Islet precursor cell (in vitro differentiated cells): ENCODE data around the gene PCBP4.

Experiments
- DNase-seq: peaks from one replicate; pipeline ENCODE4 v3.0.0-alpha.2; 2018

Gene PCBP4

DNA sequence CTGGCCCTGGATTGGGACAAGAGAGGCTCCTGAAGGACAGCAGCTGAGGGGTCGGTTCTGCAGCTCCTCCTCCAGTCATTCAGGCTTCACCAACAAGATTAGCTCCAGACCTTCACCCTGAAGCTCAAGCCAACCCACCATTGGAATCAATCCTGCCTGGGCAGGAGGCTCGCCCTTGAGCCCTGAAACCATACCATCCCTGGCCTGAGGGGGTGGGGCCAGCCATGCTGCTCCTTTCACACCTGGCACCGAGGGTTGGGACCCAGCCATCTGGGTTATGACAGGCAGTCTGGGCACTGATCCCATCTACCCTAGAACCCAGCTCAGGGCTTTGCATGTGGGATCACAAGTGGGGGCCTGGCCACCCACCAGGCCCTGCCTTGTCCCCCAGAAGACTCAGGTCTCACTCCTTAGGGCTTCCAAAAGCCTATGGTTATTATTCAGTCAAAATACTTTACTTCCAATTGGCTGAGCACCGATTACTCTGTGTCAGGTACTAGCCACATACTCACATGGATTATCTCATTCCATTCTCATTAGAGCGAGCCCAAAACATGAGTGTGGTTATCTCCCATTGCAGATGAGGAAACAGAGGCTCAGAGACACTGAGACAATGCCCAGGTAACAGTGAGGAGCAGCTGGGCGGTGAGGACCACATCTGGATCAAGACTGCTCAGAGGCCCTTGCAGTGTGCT lies 3.5 kb upstream of the PCBP4 start:
- no peak for DNase-seq

DNA sequence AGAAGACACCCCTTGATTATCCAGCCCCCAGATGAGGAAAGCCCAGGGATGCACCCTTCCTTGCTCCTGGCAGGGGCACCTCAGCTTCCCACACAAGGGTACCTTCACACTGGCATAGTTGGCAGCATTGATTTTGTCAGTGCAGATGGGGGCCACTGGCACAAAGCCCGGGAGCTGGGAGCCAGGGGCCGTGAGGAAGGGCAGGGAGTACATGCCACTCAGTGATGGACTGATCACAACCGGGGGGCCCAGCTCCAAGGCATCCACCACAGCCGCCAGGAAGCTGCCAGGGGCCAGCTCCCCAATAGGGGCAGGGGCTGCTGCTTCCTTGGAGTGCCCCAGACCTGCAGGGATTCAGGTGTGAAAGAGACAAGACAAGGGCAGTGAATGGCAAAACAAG lies 2.6 kb upstream of the PCBP4 start:
- DNase-seq = no peak

DNA sequence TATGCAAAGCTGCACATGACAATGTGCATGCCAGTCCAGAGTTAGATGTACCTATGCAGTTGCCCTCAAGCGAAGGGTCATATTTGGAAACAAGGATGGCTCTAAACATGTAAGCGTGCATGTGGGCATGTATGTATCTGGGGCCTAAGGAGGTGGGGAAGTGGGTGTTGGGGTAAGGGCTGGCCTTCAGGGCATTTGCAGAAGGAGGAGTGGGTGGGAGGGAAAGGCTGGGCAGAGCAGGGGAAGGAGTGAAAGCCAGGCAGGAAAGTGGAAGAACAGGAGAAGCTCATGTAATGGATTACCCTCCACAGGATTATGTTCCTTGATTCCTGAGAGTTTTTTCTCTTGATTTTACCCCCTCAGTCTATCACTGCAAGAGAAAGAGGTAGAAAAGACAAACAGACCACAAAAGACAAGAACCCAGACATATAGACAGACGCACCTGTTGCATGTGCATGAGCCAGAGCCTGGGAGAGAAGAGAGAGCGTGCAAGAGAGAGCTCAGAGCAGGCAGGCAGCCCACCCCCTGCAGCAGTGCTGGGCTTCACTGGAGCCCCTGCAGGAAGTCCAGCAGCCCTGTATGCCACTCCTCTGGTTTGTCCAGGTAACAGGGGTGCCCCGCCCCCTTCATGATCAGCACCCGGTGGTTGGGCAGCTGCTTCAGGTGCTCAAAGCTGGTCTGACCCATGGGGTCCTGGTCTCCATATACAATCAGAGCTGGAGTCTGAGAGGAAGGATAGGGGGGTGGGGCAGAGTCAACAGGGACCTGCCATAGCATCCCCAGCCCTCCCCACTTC lies 1.8 kb upstream of the PCBP4 start:
- DNase-seq = no peak

DNA sequence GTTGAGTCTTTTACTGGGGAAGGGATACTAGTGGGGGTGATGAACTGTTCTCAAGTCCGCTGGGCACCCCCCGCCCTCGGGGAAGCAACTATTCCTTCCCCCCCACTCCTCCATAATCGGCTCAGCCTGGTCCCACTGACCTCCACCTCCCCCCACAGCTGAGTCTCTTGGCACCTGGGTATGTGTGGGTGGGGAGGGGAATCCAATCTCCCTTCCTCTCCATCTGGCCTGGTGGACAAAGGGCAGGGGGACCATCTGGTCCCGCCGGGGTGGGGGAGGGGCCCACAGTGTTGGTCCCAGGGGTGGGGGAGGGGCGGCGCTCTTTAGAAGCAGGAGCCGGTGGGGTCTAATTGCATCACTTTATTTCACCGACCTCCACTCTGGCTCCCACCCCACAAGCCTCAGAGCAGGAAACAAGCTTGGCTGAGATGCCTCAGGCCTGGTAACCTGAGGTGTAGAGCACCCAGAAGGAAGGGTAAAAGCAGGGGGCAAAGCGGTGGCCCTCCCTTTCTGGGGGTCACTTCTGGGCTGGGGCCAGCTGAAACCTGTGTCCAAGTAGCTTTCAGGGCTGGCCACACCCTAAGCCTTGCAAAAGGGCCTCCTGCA lies 1.0 kb upstream of the PCBP4 start:
- DNase-seq = no peak

DNA sequence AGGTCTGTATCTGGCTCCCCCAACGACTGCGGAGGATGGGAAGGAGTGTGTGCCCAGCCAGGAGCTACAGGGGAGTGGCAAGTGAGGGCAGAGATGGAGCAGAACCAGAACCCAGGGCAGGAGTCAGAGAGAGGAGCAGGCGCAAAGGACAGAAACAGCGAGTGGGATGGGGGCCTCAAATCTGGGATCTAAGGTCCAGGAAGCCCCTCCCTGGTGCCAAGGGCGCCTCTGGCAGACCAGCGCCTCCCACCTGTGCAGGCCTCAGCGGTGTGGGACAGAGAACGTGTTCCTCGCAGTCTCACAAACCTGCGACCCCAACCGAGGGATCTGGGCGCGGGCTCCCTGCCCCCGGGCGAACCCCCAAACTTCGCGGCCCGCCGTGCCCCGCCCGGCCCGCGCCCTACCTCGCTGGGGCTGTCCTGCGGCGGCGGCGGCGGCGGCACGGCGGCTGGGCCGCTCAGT lies 301 bp downstream of the PCBP4 start:
- DNase-seq = no peak

DNA sequence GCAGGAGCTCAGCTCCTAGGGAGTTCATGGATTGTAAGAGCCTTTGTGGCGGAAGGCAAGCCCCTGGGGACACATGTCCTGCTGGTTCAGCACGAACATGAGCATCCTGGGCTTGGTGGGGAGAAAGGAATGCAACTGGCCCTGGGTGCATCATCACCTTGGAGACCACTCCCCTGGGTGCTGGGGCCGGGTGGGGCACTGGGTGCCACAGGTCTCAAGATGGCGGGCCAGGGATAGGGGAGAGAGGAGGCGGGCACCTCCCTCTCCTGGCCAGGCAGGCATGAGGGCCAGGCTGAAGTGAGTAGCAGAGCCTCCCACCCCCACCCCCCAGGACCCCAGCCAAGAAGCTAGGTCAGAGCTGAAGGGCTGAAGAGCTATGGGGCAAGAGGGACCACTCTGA lies 768 bp downstream of the PCBP4 start:
- DNase-seq = no peak

DNA sequence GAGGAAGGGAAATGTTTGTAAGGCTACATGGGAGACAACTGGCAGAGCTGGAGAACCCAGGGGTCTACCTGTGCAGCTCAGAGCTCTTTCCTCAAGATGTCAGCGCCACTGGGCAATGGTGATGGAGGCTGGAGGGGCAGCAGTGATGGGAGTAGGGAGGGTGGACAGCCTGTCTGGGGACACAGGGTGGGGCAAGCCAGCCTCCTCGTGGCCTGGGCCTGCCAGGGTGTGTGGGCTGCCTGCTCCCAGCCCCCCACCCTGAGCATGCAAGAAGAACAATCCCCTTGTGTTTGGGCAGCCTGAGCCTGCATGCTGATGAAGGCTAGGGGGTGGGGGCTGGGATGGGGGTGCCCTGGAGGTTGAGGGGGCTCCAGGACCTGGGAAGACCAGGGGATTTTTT lies 1.2 kb downstream of the PCBP4 start:
- DNase-seq = no peak

DNA sequence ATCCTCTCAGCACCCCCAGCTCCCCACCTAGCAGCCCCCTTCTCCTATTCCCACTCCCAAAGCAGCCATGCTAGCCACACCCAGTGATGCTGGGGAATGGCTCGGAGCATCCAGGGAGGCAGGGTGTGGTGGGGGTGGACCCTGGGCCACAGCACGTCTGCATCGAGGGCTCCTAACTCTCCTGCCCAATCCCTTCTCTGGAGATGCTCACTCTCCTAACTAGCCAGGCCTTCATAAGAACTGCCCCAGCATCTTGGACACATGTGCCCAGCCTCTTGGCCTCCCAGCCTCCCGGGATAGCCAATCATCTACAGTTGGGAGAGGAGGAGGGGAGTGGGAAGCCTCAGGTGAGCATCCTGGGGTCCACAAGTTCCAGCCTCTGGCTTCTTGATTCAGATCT lies 2.7 kb downstream of the PCBP4 start:
- DNase-seq = no peak

DNA sequence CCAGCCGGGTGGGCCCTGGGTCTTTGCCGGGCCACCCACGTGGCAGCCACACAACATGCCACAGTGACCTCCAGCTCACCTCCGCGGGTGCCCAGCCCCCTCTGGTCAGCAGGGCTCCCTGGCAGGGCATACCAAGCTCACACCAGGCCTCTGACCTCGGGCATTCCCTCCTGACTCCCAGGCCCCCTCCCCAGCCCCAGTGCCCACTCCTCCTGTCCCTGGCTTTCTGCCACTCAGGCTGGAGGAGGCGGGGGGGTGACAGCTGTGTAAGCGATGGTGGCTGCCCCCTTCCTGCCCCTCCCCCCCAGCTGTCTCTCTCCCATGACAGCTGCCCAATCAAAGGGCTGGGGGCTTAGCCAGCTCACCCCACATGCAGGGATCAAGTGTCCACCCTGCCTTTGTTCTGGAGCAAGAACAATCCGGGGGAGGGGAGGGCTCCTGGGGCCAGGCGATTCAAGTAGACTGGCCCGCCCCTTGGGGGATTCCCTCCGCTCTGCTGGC lies 3.3 kb downstream of the PCBP4 start:
- no peak for DNase-seq

DNA sequence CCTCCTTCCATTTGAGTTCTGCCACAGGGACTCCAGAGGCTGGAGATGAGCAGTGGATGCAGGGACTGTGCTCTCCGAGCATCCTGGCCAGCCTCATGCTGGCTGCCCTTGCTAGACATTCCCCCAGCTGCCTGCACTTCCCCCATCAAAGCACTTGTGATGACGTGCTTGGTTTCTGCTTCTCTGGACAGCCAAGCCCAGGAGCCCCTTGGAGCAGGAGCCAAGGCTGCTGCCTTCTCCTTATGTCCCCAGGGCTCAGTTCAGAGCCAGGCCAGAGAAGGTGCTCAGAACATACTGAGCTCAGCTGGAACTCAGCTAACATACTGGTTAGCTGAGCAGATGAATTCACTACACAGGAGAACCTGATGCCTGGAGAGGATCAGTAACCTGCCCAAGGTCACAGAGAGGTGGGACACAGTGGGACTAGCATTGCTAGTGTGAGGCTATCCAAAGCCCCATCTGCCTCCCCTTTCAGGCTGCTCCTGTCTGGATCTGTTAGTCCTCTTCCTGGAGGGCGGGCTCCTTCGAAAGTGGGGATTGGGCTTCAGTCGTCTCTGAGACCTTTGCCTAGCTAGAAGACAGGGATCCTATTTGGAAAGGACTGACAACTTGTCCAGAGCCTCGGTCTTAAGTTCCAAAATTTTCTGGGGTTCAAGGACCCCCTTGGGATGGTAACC lies 4.3 kb downstream of the PCBP4 start:
- DNase-seq = no peak

DNA sequence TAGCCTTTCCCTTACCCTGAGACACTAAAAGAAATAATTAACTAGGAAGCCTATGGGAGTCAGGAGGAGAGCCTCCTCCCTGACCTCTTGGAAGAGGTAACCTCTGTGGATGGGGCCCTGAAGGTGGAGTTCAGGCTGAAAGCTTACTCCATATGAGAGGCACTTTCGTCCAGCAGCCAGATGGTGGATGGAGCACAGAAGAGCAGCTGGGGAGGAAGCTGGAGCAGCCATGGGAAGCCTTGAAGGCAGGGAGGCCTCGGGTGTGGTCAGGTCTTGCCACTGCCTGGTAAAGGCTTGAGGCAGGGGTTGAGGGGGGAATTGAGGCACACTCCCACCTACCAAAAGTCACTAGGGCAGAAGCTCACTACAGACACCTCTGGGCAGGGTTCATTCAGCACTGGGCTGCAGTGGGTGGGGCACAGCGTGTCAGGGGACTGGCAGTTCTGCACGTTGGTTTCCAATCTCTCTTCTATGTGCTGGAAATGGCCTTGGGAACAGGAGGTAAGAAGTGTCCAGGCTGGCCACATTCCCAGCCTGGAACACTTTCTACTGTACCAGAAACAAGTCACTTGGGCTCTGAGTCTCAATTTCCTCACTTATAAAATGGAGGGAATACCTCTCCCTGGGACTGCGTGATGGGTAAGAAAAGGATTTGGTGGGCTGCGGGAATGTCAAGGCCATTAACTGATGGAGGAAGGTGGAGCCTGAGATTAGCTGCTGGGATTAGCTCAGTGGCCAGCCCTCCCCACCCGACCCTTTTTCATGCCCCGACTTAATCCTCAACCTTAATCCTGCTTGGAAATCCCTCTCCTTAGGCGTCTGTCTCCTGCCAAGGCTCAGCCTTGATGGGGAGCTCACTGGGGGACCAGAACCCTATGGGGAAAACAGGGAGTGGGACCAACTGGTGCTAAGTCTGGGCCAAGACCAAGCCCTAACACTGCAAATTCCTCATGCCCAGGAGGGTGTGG lies 5.4 kb downstream of the PCBP4 start:
- DNase-seq = no peak

DNA sequence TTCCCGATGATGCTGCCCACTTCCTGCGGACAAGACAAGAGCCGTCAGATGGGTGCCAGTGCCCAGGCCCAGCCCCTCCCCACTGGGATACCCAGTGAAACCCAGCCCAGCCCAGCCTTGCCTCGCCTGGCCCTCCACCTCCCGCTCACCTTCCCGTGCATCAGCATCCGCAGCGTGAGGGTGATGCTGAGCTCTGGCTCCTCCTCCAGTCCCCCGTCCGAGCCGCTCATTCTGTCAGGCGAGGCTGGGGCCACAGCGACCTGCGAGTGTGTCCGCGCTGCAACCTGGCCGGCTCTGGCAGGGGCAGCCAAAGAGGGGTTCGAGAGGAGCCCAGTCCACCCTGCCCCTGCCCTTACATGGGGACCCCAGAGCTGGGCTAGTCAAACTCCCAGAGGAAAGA lies 6.2 kb downstream of the PCBP4 start:
- no peak for DNase-seq

DNA sequence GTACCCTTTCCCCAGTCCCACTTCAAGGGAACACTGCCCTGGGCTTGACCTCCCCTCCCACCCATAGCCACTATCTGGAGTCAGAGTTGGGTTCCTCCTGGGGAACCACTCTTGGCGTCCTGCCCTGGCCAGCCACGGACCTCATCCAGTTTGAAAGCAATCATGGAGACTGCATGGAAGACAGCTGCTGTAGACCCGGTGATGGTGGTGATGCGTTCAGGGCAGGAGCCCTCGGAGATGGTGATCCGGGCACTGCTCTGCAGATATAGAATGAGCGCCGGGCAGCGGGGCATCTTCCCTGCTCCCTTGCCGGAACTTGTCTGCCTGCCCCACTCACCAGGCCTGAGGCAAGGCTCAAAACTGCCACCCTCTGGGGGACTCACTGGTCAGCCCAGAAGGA lies 6.9 kb downstream of the PCBP4 start:
- DNase-seq = no peak

DNA sequence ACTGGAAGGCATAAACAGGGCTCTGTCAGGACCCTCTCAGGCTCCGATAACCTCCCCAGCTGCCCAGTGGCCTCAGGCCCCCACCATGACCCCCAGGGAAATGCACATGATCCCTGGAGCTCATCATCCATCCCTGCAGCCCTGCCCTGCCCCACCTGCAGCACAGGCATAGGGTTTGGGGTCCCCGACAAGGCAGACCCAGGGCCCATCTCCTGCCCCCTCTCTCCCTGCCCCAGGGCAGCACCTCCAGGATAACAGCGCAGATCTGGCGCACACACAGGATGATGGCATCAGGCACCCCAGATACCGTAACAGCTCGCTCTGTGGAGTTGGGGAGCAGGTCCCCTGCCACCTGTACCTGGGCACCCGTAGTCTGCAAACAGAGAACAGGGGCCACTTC lies 7.6 kb downstream of the PCBP4 start:
- DNase-seq = no peak

DNA sequence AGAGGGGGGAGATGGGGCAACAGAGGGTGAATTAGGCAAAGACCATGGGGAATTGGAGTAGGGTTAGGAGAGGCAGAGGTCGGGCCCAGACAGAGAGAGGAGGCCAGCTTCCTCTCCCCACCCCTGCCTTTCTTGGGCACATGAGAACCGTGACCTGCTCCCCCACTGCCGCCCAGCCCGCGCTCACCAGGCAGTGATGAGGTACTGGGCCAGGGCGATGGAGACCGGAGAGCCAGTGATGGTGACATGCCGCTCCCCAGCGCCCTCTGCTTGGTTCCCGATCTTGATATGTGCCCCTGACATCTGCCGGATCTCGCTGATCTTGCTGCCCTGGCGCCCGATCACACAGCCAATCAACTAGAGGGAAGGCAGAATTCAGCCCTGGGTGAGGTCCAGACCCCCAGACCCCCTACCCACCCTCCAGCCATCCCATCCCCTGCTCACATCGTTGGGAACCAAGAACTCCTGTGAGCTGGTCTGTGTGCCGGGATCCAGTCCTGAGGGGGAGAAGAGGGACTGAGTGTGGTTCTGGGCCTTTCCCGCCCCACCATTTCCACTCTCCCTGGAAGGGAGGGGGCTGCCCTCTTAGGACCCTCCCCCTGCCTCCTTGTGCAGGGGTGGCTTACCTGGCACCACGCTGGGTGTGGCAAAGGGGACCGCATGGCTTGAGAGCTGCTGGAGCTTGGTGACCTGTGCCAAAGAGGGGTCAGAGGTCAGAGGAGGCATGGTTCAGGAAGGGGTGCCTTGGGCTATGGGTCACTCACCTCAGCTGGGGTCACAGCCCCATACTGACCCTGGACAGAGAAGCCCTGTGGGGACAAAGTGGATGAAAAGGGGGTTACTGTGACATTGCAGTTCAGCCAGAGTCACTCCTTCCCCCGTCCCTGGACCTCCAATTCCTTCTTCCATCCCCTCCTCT lies 8.4 kb downstream of the PCBP4 start:
- no peak for DNase-seq

DNA sequence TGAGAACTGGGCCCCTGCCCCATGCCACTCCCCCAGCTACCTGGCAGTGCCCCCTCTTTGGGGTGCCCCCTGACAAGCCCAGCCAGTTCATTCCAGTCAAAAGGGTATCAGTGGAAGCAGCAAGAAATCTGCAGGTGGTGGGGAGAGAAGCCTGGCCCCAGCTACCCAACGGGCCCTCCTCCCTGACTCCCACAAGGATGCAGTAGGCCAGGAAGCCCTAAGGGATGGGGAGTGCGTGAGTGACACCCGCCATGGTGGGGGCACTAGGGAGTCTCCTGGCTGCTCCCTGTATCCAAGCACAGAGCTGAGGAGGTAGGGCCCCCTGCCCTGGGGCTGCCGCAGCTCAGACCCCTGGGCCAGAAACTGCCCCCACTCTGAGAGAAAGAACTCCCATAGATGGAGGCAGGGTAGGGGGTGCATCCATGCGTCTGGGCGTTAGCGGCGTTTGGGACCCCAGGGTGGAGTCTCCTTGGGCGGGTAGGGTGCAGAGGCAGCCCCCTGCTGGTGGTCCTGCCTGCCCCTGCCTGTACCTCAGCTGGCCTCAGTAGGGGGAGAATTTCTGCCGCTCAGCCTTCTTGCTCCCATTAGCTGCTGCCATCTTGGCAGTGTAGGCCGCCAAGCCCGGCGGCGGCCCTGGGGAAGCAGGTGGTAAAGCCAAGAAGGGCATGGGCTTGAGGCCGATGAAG lies 9.6 kb downstream of the PCBP4 start:
- no peak for DNase-seq

DNA sequence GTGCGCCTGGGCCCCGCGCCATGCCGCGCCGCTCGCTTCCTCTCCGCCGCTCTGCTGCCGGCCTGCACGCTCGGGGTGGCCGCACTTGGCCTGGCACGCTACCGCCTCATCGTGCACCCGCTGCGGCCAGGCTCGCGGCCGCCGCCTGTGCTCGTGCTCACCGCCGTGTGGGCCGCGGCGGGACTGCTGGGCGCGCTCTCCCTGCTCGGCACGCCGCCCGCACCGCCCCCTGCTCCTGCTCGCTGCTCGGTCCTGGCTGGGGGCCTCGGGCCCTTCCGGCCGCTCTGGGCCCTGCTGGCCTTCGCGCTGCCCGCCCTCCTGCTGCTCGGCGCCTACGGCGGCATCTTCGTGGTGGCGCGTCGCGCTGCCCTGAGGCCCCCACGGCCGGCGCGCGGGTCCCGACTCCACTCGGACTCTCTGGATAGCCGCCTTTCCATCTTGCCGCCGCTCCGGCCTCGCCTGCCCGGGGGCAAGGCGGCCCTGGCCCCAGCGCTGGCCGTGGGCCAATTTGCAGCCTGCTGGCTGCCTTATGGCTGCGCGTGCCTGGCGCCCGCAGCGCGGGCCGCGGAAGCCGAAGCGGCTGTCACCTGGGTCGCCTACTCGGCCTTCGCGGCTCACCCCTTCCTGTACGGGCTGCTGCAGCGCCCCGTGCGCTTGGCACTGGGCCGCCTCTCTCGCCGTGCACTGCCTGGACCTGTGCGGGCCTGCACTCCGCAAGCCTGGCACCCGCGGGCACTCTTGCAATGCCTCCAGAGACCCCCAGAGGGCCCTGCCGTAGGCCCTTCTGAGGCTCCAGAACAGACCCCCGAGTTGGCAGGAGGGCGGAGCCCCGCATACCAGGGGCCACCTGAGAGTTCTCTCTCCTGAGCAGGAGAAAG lies 11.1 kb downstream of the PCBP4 start:
- DNase-seq = peak; percentile 87

DNA sequence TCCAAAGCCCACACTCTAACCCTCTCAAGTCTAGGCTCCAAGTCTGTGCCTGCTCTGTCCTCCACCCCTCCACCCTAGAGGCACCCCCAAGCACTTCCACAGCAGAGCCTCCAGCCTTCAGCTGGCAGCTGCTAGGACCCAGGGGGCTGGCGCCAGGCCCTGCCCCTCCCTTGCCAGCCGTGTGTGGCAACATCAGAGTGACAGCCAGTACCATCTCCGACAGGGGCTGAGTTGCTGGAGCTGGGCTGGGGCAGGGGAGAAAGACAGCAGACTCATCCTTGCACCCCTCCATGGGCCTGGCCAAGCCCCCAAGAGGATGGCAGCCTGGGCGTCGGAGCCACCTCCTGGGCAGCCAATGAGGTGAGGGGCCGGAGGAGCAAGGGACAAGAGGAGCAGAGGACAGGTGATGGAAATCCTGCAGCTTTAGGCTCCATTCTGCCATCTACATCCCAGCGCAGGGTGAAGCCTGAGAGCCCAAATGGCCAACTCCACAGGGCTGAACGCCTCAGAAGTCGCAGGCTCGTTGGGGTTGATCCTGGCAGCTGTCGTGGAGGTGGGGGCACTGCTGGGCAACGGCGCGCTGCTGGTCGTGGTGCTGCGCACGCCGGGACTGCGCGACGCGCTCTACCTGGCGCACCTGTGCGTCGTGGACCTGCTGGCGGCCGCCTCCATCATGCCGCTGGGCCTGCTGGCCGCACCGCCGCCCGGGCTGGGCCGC lies 11.9 kb downstream of the PCBP4 start, which contains the start of gene GPR62:
Gene GPR62, plus strand, starts transcription at position 207 of the 718 bp plus-strand sequence. Its CDS starts 272 bp downstream, at position 479.
- no peak for DNase-seq
